B cell (primary cell): ENCODE data around the gene PHF23. TPM values are rescaled to one million over a fixed set of nuclear protein-coding genes. Genes with fewer than 3 reads are reported as not detected.
A peak's percentile ranks its signal among the peaks of the same experiment; 100 is the strongest.

Experiments
- ATAC-seq: fragments of 200-7000 bp; cut with Tn5 transposase; one replicate; pipeline ENCODE4 v1.10.0; 2021; ENCODE audit warnings: low read depth, mild to moderate bottlenecking, moderate number of reproducible peaks, moderate library complexity
- CTCF ChIA-PET: fragments of 350-600 bp; sonication (Branson Sonifier 250); formaldehyde crosslinking; loops from one replicate; lab custom pipeline; 2021; ENCODE audit warnings: antibody characterized with exemption, inconsistent platforms; lab: Charles Lee
- POLR2A ChIA-PET: fragments of 350-600 bp; sonication (Branson Sonifier 250); formaldehyde crosslinking; loops from one replicate; lab custom pipeline; 2021; ENCODE audit warnings: antibody characterized with exemption; lab: Charles Lee
- DNase-seq: peaks from one replicate; pipeline ENCODE4 v3.0.0; 2013
- H2AFZ ChIP-seq: 2 replicates; pipeline ENCODE4 v1.6.1; 2012; ENCODE audit warnings: mild to moderate bottlenecking, low read depth, low read length; ENCODE audit not compliant: insufficient read depth, poor library complexity, severe bottlenecking
- H3K27ac ChIP-seq, 2 donors: 1 replicate in 1 of 2; 2 replicates in 1 of 2; pipeline ENCODE4 v1.5.1; 2012 to 2013; ENCODE audit warnings: low read length in 2 of 2, mild to moderate bottlenecking in 2 of 2, moderate library complexity in 1 of 2
- H3K27me3 ChIP-seq, 4 experiments: fragments of 200-600 bp in 1 of 4; sonication (generic) in 1 of 4; replicated peaks in 1 of 4; 1 replicate in 2 of 4; 2 replicates in 2 of 4; pipeline versions ENCODE4 v1.6.1 to v1.7.0; 2013 to 2016; ENCODE audit warnings: low read length in 3 of 4, mild to moderate bottlenecking in 2 of 4, mixed read lengths in 1 of 4, moderate library complexity in 1 of 4; ENCODE audit not compliant: insufficient read depth in 4 of 4, control insufficient read depth in 3 of 4; ENCODE audit errors: control extremely low read depth in 1 of 4
- H3K36me3 ChIP-seq, 2 experiments: replicated peaks in 1 of 2; 1 replicate in 1 of 2; 2 replicates in 1 of 2; pipeline versions ENCODE4 v1.6.1 to v1.7.1; 2013; ENCODE audit warnings: low read length in 1 of 2; ENCODE audit not compliant: insufficient read depth in 2 of 2, control insufficient read depth in 1 of 2; ENCODE audit errors: control extremely low read depth in 1 of 2, extremely low read depth in 1 of 2
- H3K4me1 ChIP-seq, 2 donors: fragments of 200-600 bp in 1 of 2; sonication (generic) in 1 of 2; 1 replicate in 1 of 2; 2 replicates in 1 of 2; pipeline versions ENCODE4 v1.5.1 to v1.6.1; 2013 to 2017; ENCODE audit warnings: low read length in 2 of 2; ENCODE audit not compliant: control insufficient read depth in 2 of 2, insufficient read depth in 2 of 2
- H3K4me2 ChIP-seq: replicated peaks from 2 replicates; pipeline ENCODE3; 2012; ENCODE audit warnings: mild to moderate bottlenecking, low read depth, low read length; ENCODE audit not compliant: poor library complexity, severe bottlenecking
- H3K4me3 ChIP-seq, 5 experiments: fragments of 200-600 bp in 1 of 5; sonication (generic) in 1 of 5; 1 replicate in 3 of 5; 2 replicates in 2 of 5; pipeline versions ENCODE4 v1.5.1 to v1.7.0; 2011 to 2016; ENCODE audit warnings: low read length in 4 of 5, mild to moderate bottlenecking in 4 of 5, low read depth in 2 of 5, control low read depth in 1 of 5, moderate library complexity in 1 of 5; ENCODE audit not compliant: insufficient read depth in 1 of 5; ENCODE audit errors: control extremely low read depth in 1 of 5, extremely low read depth in 1 of 5
- H3K79me2 ChIP-seq: fragments of 200-600 bp; sonication (generic); one replicate; pipeline ENCODE4 v1.6.0; 2016; ENCODE audit warnings: low read length; ENCODE audit not compliant: control insufficient read depth, insufficient read depth
- H3K9ac ChIP-seq: fragments of 200-600 bp; sonication (generic); 2 replicates; pipeline ENCODE4 v1.6.1; 2017; ENCODE audit warnings: mild to moderate bottlenecking, low read length, moderate library complexity
- H3K9me3 ChIP-seq, 3 donors: one replicate each; pipeline versions ENCODE4 v1.6.1 to v1.7.1; 2013; ENCODE audit warnings: low read length in 2 of 3; ENCODE audit not compliant: control insufficient read depth in 2 of 3, insufficient read depth in 1 of 3; ENCODE audit errors: control extremely low read depth in 1 of 3
- H4K20me1 ChIP-seq: 2 replicates; pipeline ENCODE4 v1.6.0; 2012; ENCODE audit warnings: mild to moderate bottlenecking, low read length; ENCODE audit not compliant: insufficient read depth, control insufficient read depth, poor library complexity, severe bottlenecking
- H3K27ac Mint-ChIP-seq: one replicate; pipeline ENCODE4 v1.8.0; 2021; ENCODE audit warnings: mixed read lengths
- H3K27me3 Mint-ChIP-seq: one replicate; pipeline ENCODE4 v1.8.0; 2021; ENCODE audit warnings: mixed read lengths
- H3K4me1 Mint-ChIP-seq: one replicate; pipeline ENCODE4 v1.8.0; 2021; ENCODE audit warnings: mixed read lengths
- H3K4me3 Mint-ChIP-seq: one replicate; pipeline ENCODE4 v1.8.0; 2021; ENCODE audit warnings: mixed read lengths
- H3K9me3 Mint-ChIP-seq: one replicate; pipeline ENCODE4 v1.8.0; 2022; ENCODE audit warnings: mixed read lengths; ENCODE audit not compliant: insufficient read depth
- CTCF ChIP-seq: fragments of 200-600 bp; IDR thresholded peaks from one replicate; pipeline ENCODE4 v1.8.0; 2022; ENCODE audit warnings: antibody characterized with exemption, mild to moderate bottlenecking
- EZH2 ChIP-seq: IDR thresholded peaks from 2 replicates; pipeline ENCODE4 v1.6.1; 2012; ENCODE audit warnings: borderline replicate concordance, low read depth, mild to moderate bottlenecking, moderate library complexity, low read length; ENCODE audit not compliant: insufficient read depth, poor library complexity, severe bottlenecking
- WGBS: methylation state at CpG from one replicate; pipeline ENCODE4 v1.1.5; 2013; ENCODE audit warnings: missing lambda C conversion rate; ENCODE audit not compliant: insufficient coverage; 5-methylcytosine and 5-hydroxymethylcytosine counted together
- intact Hi-C: fragments of 100-400 bp; cut with micrococcal nuclease; formaldehyde crosslinking; loops from one replicate; pipeline ENCODE4 v1.10.0; 2022
- polyA plus RNA-seq: library from polyadenylated mRNA; depleted of rRNA; stranded (reverse); fragments of >200 nt; gene quantifications from 2 replicates; pipeline ENCODE4 v1.2.3, GENCODE V29; 2012
- total RNA-seq, 2 donors: library from RNA; stranded (reverse); fragments of 120-200 nt in 1 of 2; gene quantifications; 1 replicate in 1 of 2; 2 replicates in 1 of 2; pipeline versions ENCODE4 v1.2.3 to v1.2.4, GENCODE V29; 2013 to 2022

Gene PHF23
- total and polyA plus RNA-seq, 2 donors (not counting 1 experiment from before 2014, with no cell fraction given), result 17.6 to 42.3 TPM

DNA sequence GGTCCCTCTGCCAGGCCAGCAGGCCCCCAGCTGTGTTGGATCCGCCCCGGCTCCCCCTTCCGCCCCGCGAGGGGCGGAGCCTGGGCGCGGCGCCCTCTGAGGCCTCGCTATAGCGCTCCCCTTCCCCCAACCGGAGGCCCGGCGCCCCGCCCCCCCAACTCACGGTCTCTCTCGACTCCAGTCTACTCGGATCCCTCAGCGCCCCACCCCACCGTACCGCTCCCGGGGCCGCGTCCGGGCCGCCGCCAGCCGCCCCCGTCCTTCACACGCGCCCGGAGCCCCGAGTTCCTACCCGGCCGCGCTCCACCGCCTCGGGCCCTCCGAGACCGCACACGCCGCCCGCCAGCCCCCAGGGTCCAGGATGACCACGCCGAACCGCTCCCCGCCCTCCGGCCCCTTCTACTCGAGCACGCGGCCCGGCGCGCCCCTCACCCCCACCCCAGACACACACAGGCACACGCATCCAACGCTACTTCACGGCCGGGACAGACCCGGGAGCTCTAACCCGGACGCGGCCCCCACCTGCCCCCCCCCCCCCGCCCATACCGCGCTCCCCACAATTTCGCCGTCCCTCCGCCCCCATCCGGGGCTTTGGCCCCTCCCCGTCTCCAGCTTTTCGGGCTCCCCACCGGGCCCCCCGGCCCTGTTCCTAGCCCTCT, 1.4 kb downstream of the PHF23 start:
- Histone ChIP-seq H2AFZ (peak overlapping the region; percentile 59), H3K4me2 (peak overlapping the region; percentile 79), H3K4me1 (peaks cover 47 to 54% of the 10 kb centered on the region in 2 donors), H4K20me1 (peaks cover 22% of the 10 kb centered on the region), H3K9me3 (no peaks in the 10 kb centered on the region), H3K36me3 (peaks cover 0 to 25% of the 10 kb centered on the region in 2 experiments), H3K79me2 (peaks cover 57% of the 10 kb centered on the region), H3K27ac (peak overlapping the region; percentile 55 to 82), H3K27me3 (no peaks in the 10 kb centered on the region), H3K4me3 (peak overlapping the region in 4 of 5 experiments; percentile 74 to 97 (median 80)), H3K9ac (peak overlapping the region; percentile 94)
- DNase-seq (peak; percentile 88), ATAC-seq (peak; percentile 7)
- no peak for TF ChIP-seq CTCF
- TF ChIP-seq EZH2, result no peak
- peaks cover 65% of the 10 kb centered on the region for H3K4me1 Mint-ChIP-seq
- CTCF ChIA-PET, result interaction anchor here (0.9 to 5.0 kb wide), 3 partner anchors 14 to 18 kb away, joined by 3 to 36 read pairs (median 6); partner anchors contain the start of genes ACADVL, CTDNEP1, DLG4 and ELP5
- POLR2A ChIA-PET, result interaction anchor here (0.6 to 13.1 kb wide), 8 partner anchors 12 to 1782 kb away, joined by 3 to 157 read pairs (median 4); partner anchors contain the start of genes ACADVL, CTDNEP1, DLG4 and ELP5
- intact Hi-C loops, result loop anchor here (2.0 to 5.0 kb wide), 2 partner anchors 324 to 449 kb away; partner anchors contain the start of genes SENP3 and TP53
- no peaks in the 10 kb centered on the region for H3K9me3 Mint-ChIP-seq
- no peaks in the 10 kb centered on the region for H3K27me3 Mint-ChIP-seq
- under 1% methylated on average over 47 of the region's 73 CpGs for WGBS
- peak overlapping the region; percentile 98 for H3K4me3 Mint-ChIP-seq
- H3K27ac Mint-ChIP-seq, result peak overlapping the region; percentile 100
